ENCODE measurements around the gene PIRT.

Gene PIRT

DNA sequence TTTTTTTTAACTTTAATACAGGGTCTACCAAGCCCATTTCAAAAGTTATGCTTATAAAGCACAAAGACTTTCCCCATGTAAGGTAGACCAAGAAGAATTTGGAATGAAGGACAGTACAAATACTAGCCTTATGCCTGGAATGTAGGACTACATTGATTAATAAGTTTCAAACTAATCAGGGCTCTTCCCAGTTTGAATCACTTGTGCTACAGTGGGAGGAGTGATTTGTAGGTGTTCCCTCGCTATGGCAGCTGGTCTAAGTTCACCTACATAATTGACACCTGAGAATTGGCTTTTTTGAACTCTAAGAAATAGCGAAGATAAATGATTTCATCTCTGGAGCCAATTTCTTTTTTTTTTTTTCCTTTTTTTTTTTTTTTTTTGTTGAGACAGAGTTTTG is 52.6 kb downstream of the PIRT start:
- DNase-seq: no peak

DNA sequence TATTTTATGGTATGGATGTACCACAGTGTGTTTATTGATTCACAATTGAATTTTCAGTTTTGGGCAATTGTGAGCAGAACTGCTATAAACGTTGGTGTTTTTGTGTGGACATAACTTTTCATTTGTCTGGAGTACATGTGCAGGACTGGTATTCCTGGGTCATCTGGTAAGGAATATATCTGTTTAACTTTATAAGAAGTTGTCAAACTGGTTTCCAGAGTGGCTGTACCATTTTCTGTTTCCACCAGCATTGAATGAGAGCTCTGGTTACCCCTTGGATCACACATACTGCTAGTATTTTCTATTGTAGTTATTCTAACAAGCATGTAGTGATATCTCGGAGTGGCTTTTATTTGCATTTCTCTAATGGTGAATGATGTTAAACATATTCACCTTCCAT is 58.3 kb downstream of the PIRT start:
- no peak for DNase-seq

DNA sequence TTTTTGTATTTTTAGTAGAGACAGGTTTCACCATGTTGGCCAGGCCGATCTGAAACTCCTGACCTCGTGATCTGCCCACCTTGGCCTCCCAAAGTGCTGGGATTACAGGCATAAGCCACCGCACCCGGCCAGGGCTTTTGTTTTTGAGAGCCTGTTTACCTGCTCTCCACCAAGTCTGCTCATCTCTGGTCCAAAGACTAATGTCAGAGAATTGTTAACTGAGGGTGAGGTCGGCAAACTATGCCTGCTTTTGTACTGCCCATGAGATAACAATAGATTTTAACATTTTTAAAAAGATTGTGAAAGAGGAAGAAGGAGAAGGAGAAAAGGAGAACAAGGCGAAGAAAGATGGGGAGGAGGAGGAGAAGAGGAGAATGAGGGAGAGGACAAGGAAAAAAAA is 60.0 kb downstream of the PIRT start:
- DNase-seq: no peak

DNA sequence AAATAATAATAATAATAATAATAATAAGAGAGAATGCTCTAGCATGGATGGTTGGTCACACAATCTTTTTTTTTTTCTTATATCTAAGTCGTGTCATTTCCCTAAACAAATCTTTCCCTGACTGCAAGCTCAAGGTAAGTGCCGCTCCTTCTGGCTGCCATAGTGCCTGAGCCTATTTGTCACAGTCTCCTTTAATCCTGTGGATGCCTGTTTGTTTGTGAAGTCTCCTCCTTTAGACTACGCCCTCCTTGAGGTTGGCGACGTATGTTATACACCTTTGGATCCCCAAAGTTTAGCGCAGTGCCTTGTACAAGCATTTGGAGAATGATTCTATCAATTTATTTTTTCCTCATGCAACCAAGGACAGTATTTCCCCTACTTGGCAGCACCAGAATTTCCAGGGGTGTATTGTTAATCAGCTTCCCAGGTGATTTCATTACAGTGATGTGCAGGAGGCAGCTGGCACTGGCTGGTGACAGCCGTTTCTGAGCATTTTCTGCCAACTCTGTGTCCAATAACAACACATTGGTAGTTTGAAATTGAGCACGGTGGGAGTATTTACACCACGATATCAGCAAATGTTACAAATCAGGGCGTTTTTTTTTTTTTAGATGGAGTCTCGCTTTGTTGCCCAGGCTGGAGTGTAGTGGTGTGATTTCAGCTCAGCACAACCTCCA is 60.6 kb downstream of the PIRT start:
- DNase-seq: no peak

DNA sequence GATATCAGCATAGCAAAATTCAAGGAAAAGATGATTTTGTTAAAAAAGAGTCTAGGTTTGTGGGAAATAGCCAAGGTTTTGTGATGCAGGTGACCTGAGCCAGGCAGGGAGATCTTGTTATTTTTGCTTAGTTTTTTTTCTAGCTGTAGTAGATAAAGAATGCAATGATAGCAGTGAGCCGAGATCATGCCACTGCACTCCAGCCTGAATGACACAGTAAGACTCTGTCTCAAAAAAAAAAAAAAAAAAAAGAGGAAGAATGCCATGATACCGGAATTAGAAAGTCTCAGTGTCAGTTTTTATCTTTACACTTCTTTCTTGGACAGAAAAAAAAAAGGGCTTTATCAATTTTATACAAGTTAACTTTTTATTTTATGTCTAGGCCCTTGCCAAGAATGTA is 61.5 kb downstream of the PIRT start:
- no peak for DNase-seq

DNA sequence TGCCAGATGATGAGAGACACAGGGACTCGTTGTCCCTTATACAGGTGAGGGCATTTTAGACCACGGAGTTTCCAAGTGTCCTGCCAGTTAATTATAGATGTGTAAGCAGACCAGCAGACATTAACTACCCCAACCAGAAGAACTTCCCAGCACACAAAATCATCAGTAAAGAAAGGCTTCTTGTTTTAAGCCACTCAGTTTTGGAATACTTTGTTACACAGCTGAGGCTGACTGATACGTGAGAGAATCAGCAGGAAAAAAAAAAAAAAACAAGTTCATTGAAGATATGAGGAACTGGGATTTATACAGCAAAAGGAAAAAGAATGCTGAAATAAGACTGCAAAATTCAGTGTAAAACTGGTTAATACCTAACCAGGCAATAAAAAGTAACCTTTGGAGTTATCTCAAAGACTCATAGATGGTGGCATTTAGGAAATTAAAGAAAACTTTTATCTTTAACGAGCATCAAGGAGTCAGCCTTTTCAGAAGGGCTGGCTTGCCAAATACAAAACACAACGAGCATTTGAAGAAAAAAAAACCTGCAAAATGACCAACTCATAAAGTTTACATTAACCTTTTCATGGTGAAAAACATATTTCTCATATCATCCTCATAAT is 62.0 kb downstream of the PIRT start:
- no peak for DNase-seq

DNA sequence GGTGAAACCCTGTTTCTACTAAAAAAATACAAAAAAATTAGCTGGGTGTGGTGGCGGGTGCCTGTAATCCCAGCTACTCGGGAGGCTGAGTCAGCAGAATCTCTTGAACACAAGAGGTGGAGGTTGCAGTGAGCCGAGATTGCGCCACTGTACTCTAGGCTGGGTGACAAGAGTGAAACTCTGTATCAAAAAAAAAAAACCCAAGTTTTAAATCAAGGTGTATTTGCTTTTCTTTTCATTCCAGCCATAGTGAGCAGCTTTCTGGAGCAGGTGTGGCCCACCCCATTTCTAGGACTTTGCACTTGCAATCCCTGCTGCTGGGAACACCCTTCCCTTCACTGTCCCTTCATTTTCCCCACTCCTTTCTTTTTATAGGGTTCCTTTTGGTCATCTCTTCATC is 62.8 kb downstream of the PIRT start:
- DNase-seq: no peak

DNA sequence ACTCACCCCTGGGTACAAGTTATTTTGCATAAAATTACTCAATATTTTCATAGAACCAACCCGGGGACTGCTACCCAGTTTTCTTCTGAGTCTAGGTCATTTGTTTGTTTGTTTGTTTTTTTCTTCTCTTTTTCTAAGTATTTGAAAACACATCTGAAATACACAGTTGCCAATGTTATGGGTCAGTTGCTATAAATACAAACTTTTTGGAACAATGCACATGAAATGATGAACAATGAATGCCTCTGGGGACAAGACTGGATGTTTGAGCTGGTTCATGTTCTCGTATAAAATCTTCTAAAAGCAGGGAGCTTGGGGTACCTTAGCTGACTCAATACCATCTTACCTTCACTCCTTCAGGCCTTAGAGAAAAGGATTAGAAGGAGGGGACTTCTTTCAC is 64.5 kb downstream of the PIRT start:
- DNase-seq: no peak
